ENCODE measurements around the gene DIP2C.
"Not testable (repeated sequence)": the region's sequence is repeated elsewhere in the genome, so short reads cannot be mapped to it uniquely, and the experiment has no call there.

DIP2C gene

DNA sequence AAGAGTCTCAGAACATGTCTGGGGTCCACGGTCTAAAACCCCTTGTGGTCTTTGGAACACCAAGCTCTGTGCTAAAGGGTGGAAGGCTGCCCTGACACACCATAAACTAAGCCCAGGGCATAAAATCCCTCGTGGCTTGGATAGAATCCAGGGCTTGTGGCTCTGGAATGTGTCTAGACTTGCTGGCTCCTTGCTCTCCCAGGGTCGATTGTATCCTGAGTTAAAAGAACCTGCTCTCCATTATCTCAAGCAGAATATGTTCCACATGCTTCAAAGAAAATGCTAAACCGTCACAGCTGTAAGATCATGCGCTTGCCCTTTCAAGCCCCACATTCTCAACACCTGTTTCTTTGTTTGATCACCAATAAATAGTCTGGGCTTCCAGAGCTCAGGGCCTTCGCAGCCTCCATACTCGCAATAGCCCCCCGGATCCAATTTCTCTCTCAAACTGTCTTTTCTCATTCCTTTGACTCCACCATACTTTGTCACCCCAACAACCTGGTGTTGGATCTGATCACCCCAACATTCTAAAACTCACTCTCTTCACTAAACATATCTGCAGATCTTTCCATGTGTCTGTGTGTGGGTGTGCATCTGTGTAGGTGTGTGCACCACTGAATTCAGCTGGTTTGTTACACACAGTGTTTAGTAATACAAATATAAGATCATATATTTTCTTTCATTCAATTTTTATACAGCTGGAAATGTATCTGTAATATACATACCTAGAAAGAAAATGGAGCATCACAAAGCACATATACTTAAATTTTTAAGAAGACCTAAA is 315.8 kb downstream of the DIP2C start:
- DNase-seq (ENCODE audit: low spot score): no peak

DNA sequence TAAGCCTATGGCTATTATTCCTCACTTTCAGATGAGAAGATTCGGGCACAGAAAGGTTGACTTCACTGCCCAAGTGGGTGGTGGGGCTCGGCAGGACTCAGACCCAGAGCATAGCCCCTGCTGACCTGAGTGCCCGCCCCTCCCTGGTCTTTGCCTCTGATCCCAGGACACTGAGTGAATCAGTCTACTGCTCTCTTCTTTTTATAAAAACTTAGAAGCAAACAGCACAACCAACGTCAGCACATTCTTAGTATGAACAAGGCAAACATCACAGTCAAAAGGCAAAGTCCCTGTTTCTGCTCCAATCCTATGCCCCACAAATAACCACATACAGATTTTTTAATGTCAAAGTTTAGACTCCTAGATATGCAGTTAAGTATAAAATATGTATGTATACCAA is 316.5 kb downstream of the DIP2C start:
- DNase-seq (ENCODE audit: low spot score): no peak

DNA sequence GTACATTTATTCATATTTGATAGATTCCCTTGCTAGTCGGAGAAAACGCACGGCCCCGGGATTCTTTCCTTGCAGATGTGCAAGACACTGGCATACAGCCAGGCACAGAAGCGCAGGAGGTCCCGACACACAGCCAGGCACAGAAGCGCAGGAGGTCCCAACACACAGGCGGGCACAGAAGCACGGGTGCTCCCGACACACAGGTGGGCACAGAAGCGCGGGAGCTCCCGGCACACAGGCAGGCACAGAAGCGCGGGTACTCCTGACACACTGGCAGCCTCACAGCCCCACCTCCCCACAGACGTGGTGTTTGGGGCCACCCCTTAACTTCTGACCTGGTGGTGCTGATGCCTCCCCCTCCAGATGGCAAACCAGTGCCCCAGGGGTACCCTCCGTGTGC is 316.9 kb downstream of the DIP2C start:
- no peak for DNase-seq (ENCODE audit: low spot score)

DNA sequence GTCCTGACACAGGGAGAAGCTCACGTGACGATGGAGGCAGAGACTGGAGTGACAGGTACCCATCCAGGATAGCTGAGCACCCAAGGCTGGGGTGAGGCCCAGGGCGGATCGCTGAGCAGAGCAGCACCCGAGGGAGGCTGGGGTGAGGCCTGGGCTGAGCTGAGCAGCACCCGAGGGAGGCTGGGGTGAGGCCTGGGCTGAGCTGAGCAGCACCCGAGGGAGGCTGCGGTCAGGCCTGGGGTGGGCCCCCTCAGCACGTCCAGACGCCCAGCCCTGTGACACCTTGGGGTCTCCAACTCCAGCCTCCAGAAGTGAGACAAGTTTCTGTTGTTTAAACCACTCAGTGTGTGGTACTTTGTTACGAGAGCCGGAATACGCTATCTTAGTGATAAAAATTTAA is 318.0 kb downstream of the DIP2C start:
- no peak for DNase-seq (ENCODE audit: low spot score)

DNA sequence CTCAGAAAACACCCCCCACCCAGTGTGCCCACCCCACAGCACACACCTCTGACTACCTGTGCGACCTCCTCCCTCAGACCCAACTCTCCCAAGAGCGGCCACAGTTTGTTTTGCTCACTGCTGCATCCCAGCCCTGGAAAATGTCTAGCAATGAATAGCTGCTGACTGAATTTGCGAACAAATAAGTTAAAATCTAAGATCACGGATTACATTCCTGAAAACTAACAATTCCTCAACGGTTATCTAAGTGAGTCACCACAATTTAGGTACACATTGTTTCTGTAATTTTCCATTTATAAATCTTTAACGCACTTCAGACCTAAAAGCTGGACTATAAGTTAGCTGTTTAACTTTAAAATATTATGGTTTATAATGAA is 319.0 kb downstream of the DIP2C start:
- no peak for DNase-seq (ENCODE audit: low spot score)

DNA sequence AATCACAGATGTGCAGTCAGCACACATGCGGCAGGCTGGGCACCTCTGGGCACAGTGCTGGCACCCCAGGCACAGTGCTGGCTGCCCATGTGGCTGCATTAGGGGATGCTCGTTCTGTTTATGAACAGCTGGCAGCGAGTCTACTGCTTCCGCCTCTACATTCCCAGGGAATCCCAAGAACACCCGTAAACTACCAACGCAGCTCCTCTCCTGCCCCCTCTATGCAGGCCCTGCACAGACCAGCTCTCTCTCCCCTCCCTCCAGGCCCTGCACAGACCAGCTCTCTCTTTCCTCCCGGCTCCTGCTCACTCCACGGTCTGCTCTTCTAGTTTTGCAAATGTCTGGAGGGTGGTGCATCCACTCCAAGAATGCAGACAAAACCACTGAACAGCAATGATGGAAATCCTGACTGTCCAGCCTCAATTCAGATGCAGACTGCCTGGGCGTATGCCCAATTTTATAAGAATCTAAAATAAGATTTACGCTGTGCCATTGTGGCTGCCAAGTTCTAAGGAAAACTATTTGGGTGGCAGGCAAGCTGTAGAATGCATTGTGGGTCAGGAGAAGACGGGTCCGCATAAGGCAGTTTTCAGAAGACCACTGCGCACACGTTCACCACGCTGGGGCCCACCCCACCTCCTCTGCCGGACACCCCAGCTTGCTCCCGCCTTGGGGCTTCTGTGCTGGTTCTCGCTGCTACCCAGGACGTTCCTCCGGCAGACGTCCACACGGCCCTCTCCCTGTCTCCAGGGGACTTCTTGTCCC is 319.6 kb downstream of the DIP2C start:
- no peak for DNase-seq (ENCODE audit: low spot score)

DNA sequence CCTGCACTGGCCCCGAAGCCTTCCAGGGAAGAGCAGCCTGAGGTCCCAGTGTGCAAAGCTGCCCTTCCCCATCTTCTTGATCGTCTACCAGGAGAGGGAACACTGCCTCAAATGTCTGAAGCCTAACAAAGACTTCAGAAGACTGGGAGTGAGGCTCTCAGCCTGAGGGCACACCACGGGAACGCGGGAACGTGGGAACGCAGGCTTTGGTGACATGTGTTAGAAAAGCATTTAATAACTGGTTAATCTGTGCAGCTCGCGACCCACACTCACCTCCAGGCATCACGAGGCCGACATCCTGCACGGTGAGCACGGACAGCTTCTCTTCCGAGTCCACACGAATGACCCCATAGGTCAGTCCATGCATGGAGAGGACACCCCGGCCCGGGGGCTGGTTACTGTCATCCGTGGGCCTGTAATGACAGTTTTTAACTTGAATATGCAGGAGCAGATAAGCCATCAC is 320.2 kb downstream of the DIP2C start:
- DNase-seq (ENCODE audit: low spot score): no peak

DNA sequence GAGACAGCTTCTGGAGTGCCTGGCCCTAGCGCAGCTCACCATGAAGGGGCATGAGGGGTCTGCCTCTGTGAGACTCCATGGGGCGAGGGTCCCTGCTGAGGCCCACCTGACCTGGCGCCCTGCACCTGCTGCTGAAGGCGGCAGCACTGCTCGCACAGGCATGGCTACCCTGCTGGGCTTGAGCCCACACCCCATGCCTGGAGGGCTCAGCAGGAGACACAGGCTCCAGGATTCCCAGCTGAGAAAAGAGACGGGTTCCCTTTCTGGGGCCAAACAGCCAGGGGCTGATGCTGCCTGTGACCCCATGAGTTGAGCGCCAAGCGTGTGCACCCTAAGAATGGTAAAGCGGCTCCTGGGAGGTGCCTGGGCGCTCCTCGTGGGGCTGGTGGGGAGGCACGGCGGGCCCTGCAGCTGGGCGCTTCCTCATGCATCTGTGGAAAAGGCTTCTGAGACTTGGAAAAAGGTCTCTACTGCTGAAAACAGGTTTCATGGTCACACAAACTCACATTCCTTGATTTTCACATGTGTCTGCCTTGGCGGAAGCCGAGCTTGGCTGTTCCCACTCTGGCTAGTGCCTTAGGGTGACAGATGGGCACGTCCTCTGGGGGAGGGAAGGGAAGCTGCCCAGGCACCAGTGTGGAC is 320.8 kb downstream of the DIP2C start:
- DNase-seq (ENCODE audit: low spot score): no peak

DNA sequence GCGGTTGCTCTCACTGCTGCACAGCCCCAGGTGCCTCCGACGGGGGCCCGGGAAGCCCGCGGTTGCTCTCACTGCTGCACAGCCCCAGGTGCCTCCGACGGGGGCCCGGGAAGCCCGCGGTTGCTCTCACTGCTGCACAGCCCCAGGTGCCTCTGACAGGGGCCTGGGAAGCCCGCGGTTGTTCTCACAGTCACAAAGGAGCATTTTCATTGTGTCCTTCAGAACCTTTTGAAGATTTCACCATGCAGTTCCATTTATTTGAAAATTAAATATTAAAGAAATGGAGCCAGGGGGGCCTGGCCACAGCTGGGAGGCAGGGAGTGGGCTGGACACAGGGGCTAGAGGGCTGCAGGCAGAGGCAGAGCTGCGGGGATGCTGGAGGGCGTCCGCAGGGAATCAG is 321.4 kb downstream of the DIP2C start:
- DNase-seq (ENCODE audit: low spot score): not testable (repeated sequence)

DNA sequence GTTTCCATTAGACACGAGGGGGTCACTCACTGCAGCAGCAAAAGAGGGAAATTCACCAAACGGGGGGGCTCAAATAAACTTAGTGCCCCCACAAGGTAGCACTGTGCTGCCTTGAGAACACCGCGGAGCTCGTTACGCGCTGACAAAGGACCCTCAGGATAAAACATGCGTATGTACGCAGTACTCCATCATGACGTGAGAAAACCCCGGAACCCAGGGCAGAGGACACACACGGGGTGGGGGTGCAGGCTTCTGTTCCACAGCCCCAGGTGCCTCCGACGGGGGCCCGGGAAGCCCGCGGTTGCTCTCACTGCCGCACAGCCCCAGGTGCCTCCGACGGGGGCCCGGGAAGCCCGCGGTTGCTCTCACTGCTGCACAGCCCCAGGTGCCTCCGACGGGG is 321.8 kb downstream of the DIP2C start:
- no peak for DNase-seq (ENCODE audit: low spot score)

DNA sequence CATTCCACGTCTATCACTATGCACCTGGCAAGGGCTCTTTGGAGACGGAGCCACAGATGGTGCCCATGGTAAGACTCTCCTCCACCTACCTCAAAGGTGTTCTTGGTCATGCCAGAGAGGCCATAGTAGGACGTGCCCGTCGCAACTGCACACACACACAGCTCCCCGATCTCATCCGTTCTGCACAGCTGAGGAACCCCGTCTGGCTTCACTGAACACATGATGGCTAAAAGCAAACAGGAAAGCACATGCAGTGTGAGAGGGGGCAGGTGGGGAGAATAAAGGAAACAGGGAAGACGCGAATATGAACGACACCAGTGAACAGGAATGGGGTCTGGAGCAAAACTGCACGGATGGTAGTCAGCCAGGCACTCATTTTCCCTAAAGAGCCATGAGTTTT is 323.3 kb downstream of the DIP2C start:
- DNase-seq (ENCODE audit: low spot score): no peak

DNA sequence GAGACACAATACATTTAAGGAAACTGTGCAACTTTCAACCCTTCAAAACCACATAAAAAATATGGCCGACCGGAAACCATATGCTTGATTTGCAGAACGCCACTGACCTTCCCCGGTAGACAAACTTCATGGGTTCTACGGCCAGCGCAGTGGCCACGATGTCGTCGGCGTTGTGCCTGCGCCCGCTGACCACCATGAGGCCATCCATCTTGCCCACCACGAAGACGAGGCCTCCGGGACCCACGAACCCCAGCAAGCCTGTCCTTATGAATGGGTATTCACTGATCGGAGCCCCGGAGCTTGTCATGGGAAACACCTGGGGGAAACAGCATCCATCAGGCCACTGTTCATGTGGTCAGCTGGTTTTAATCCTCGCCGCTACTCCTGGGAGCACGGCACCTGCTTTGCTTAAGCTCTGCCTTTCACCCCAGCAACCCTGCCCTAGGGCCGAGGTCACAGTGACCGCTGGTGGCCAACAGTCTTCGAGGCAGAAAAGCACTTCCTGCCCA is 325.1 kb downstream of the DIP2C start:
- DNase-seq (ENCODE audit: low spot score): no peak

DNA sequence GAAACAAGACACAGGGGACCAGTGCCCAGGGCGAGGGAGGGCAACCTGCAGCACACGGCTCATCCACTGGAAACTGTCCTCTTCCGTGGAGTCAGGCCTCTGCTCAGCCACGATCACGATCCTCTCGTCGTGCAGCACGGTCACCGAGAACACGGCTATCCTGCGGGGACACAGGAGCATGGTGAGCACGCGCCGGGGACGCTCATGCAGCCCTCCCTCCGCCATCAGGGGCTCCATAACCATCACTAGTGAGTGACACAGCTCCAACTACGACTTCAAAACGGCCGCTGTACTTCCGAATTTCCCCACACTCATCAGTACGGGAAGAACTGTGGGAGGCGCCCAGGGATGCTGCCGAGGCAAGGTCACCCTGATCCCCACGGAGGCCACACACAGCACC is 326.3 kb downstream of the DIP2C start:
- DNase-seq (ENCODE audit: low spot score): no peak

DNA sequence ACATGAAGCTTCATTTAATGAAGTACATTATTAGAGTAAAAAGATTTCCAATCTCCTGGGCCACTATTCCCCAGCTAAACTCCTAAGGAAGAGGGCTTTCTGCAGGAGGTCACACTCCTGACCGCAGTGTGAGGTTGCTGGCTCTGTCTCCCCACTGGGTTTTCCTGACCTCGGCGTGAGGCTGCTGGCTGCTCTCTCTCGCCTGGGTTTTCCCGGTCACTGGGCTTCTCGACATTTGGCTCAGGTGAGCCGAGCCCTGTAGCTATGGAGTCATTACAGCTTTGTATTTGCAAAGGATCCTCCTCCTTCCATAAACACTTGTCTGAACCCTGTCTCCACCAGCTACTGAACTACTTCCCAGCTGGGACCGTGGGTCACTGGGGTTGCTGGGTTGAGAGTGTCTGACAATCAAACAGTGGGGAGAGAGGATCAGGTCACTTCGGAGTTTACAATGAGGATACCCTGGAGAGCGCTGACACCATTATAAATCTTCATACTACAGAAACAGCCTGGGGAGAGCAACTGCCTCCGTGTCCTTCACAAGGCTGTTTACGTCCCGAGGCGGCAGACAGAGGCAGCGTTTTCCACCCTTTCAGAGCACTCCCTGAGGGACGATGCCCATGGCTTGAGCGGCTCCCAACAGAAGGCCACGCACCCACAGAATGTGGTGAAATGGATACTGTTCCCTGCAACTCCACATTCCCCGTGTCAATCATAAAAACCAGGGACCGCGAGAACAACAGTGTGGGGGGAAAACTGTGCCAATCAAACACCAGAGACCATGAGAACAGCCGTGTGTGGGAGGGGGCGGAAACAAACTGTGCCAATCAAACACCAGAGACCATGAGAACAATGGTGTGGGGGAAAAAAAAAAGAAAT is 328.0 kb downstream of the DIP2C start:
- DNase-seq (ENCODE audit: low spot score): no peak

DNA sequence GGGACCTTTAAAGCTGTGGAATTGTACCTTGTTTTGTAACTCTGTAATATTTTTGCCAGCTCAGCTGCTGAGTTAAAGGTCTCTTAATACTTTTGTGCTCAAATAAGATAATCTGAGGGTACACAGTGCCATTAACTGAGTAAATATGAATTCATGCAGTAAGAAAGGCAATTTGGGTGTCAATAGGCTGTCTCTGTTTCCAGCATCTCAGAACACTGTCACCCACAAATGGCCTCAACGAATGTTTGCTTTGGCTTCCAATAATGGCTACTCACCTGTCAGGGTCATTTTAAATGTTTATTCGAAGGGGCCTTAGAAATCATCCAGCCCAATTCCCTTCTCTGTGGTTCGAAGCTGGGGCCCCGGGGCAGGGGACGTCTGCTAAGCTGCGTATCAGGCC is 328.8 kb downstream of the DIP2C start:
- no peak for DNase-seq (ENCODE audit: low spot score)

DNA sequence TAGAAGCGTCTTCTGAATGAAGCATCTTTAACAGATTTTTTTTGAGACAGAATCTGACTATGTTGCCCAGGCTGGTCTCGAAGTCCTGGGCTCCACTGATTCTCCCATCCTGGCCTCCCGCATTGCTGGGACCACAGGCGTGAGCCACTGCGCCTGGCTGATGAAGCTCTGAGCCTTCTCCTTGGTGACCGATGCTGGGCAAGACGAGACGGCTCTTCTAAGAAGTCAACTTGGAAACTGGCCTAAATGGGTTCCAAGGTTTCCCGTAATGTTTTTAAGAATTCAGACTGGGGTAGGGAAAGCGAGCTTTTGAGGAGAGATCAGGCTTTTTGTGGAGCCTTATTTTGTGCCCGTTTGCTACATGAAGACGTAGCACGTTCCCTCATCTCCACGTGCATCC is 329.7 kb downstream of the DIP2C start:
- no peak for DNase-seq (ENCODE audit: low spot score)

DNA sequence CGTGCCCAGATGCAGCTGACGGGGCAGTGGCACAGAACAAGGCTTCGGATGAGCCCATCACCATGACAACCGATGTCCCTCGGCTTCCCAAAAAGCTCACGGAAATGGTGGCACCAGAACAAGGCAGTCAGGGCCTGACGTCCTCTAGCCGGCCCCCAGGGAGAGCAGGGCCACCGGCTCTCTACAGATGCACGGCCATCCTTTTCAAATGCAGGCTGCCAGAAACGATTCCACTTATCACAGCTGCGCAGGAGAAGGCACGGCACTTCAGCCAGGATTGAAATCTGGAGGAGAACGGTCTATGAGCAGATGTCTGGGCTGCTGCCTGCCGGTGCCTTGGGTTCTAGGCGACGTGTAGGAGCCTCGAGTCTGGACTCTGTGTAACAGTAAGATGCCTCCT is 330.4 kb downstream of the DIP2C start:
- DNase-seq (ENCODE audit: low spot score): no peak

DNA sequence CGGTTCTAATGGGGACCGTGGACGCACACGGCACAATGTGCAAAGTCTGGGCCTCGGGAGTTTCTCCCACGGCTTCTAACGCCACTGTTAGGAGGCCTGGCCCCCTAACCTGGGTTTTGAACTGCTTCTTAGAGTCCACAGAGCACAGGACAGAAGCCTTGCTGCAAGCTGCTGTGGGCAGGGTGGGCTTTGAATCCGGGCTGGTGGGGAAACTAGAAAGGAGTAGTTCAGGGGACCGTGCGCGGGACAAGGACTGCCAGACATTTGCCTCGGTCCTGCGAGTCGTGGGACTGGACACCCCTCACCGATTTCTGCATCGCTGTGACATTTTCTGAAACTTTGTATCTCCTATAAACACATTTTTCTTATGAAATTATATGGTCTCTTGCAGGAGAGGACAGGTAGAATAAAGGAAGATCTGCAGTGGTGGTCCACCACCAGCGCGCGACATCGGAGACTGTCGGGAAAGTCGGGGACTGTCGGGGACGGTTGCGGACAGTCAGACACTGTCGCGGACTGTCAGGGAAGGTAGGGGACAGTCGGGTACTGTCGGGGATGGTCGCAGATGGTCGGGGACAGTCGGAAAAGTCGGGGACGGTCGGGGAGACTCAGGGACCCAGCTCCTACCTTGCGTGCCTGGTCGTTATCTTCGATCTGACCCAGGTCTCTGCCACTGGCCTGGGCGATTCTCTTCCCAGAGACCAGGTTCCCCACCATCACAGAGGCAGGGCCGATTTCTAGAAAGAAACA is 332.1 kb downstream of the DIP2C start:
- no peak for DNase-seq (ENCODE audit: low spot score)

DNA sequence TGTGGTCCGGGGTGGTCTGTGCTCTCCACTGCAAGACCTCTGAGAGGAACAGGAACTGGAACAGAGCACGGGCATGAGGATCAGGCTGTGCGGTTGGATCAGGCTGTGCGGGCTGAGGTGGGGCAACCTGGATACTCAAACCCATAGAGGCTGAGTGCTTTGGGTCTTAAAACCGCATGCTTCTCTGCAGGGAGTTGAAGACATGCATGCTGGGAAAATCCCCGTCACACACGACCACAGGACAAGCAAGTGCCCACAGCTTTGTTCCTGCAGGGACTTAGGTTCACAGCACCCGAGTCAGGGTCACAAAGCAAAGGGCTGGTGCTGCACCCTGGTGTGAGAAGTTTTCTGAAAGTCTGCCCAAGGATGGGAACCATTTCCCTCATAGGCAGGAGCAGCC is 333.0 kb downstream of the DIP2C start:
- no peak for DNase-seq (ENCODE audit: low spot score)

DNA sequence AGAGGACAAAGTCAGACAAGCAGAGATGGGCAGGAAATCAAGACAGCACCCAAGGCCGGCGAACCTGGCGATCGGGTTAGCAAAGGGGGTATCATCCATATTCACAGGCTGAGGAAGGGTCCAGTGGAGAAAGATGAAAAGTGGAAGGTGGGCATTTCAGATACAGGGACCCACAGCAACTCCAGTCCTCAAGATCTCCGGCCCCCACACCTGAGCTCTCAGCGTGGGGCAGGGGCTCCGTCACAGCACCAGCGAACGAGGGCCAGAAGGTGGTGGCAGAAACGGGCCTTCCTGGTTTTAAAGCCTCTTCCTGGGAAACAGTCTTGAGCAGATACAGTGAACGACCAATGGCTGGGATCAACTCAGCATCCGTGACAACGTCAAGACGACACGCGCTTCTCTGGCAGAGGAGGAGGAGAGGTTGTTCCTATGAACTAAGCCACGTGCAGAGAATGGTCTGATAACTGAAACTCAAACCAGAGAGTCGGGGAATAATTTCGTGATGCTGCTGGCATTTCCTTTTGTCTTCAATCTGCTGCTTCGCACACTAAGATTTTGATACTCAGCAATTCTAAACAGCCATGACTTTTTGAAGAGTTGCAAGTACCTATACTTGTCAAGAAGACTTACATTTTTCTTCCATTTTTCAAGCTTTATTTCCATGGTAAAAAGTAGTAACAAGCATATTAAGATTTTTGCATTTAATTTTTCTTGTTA is 334.4 kb downstream of the DIP2C start:
- DNase-seq (ENCODE audit: low spot score): no peak

Data from SW480 (cell line).